Measurements from ENCODE around the gene C10orf90. TPM values are rescaled to one million over a fixed set of nuclear protein-coding genes. Genes with fewer than 3 reads are reported as not detected.
"Not testable (repeated sequence)": the region's sequence is repeated elsewhere in the genome, so short reads cannot be mapped to it uniquely, and the experiment has no call there.

Gene C10orf90
- total and polyA plus RNA-seq, 7 donors, result 0.03 to 1.1 (median 0.33) TPM; not detected in 4

GRCh38 chr10:126380352-126381076 is 290.0 kb downstream of the C10orf90 start:
- Histone ChIP-seq H3K27me3 (no peaks in the 10 kb centered on the region), H3K27ac (no peak overlapping the region), H3K36me3 (no peaks in the 10 kb centered on the region), H3K4me3 (no peak overlapping the region), H3K9me3 (no peaks in the 10 kb centered on the region), H3K4me1 (no peaks in the 10 kb centered on the region)
- DNase-seq, result no peak
- intact Hi-C loops (cut with DNase I), result loop anchor here (10.0 kb wide), 1 partner anchor 396 kb away; no protein-coding TSS in a partner anchor
- TF ChIP-seq POLR2AphosphoS5 (IDR thresholded peaks at IDR 0.05) (no peak), POLR2A (IDR thresholded peaks at IDR 0.05) (no peak), EP300 (IDR thresholded peaks at IDR 0.05) (no peak)
- 85 to 92% methylated on average over 7 of the region's 7 CpGs for WGBS, 2 donors

- intact Hi-C loops (cut with DNase I); H3K9me3 ChIP-seq; DNase-seq; H3K27me3 ChIP-seq; H3K27ac ChIP-seq; H3K4me3 ChIP-seq; H3K36me3 ChIP-seq; H3K4me1 ChIP-seq: not testable (repeated sequence)
- 90 to 95% methylated on average over 3 of the region's 3 CpGs for WGBS, 2 donors
Measured at GRCh38 chr10:126379166-126379565, 291.3 kb downstream of the C10orf90 start.

GRCh38 chr10:126376956-126377355 is 293.5 kb downstream of the C10orf90 start:
- Histone ChIP-seq H3K36me3 (no peaks in the 10 kb centered on the region), H3K27me3 (no peaks in the 10 kb centered on the region), H3K27ac (no peak overlapping the region), H3K9me3 (no peaks in the 10 kb centered on the region), H3K4me3 (no peak overlapping the region), H3K4me1 (no peaks in the 10 kb centered on the region)
- no peak for DNase-seq
- WGBS, 2 donors, result 67 to 77% methylated on average over 2 of the region's 2 CpGs
- TF ChIP-seq CTCF (IDR thresholded peaks at IDR 0.05), result no peak
- no peak for TF ChIP-seq POLR2AphosphoS5 (IDR thresholded peaks at IDR 0.05)
- no peak for TF ChIP-seq POLR2A (IDR thresholded peaks at IDR 0.05)
- no peak for TF ChIP-seq EP300 (IDR thresholded peaks at IDR 0.05)
- intact Hi-C loops (cut with DNase I), result no loop called here

- DNase-seq, result no peak
- no peaks in the 10 kb centered on the region for H3K4me1 ChIP-seq
- no peaks in the 10 kb centered on the region for H3K27me3 ChIP-seq
- 40 to 79% methylated on average over 1 of the region's 1 CpG for WGBS, 2 donors
- H3K9me3 ChIP-seq, result no peaks in the 10 kb centered on the region
- no peaks in the 10 kb centered on the region for H3K36me3 ChIP-seq
- intact Hi-C loops (cut with DNase I), result no loop called here
- H3K4me3 ChIP-seq, result no peak overlapping the region
- H3K27ac ChIP-seq, result no peak overlapping the region
- TF ChIP-seq POLR2A (IDR thresholded peaks at IDR 0.05) (no peak), POLR2AphosphoS5 (IDR thresholded peaks at IDR 0.05) (no peak), EP300 (IDR thresholded peaks at IDR 0.05) (no peak), CTCF (IDR thresholded peaks at IDR 0.05) (no peak)
Measured at GRCh38 chr10:126375926-126376554, 294.5 kb downstream of the C10orf90 start.

GRCh38 chr10:126375299-126375698 is 295.2 kb downstream of the C10orf90 start:
- no peak overlapping the region for H3K27ac ChIP-seq
- intact Hi-C loops (cut with DNase I), result no loop called here
- TF ChIP-seq POLR2AphosphoS5 (IDR thresholded peaks at IDR 0.05), result no peak
- TF ChIP-seq CTCF (IDR thresholded peaks at IDR 0.05), result no peak
- no peak for TF ChIP-seq POLR2A (IDR thresholded peaks at IDR 0.05)
- no peak for TF ChIP-seq EP300 (IDR thresholded peaks at IDR 0.05)
- no peak for DNase-seq
- H3K4me1 ChIP-seq, result no peaks in the 10 kb centered on the region
- no peaks in the 10 kb centered on the region for H3K27me3 ChIP-seq
- no peaks in the 10 kb centered on the region for H3K9me3 ChIP-seq
- H3K36me3 ChIP-seq, result no peaks in the 10 kb centered on the region
- no peak overlapping the region for H3K4me3 ChIP-seq

Other genes with a start within 250 kb of the C10orf90 start
- gene DOCK1, start 234.7 kb upstream of the C10orf90 start, total RNA-seq, result 10 to 100 TPM; 40.2 to 53.7 (median 46.0) TPM
- gene DOCK1, start 234.7 kb upstream of the C10orf90 start, polyA plus RNA-seq, result 10 to 100 TPM; 15.0 to 19.8 (median 18.3) TPM